ENCODE measurements around the gene PPL. TPM values are rescaled to one million over a fixed set of nuclear protein-coding genes. Genes with fewer than 3 reads are reported as not detected.

PPL gene
- total and polyA plus RNA-seq, 2 of the 13 experiments (the other 11 are each of a cell fraction or from before 2014, with no cell fraction given): 5.7 to 6.6 TPM

DNA sequence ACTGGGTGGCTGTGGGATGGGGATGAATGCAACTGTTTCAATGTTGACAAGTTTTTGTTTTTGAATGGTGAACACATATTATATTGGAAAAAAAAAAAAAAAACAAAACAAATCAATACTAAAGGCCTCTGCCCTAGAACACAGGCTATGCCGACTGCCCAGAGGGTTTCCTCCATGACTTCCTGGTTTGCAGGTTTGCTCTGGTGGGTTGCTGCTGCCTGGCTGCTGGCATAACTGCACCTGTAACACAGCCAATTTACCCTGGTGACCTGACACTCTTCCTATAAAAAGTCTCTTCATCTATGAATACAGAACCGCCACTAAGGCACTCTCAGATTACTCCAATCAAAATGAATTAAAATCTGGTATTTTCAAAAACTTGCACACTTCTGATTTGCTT is 100.2 kb downstream of the PPL start:
- H3K79me2 ChIP-seq (ENCODE audit: insufficient read depth, low read length): peaks cover 8% of the 10 kb centered on the region
- FAIRE-seq (no peak), DNase-seq (ENCODE audit: low spot score) (no peak), ATAC-seq (no peak)
- H3K36me3 ChIP-seq (replicated peaks in 1 of 2; ENCODE audit: control insufficient read depth in 1 of 2, insufficient read depth in 2 of 2, low read length in 2 of 2): peaks cover 19 to 73% of the 10 kb centered on the region in 2 experiments
- CTCF ChIA-PET (ENCODE audit: low intra/inter-chr PET ratio, low total read pairs): no interaction called here
- H2AFZ ChIP-seq (ENCODE audit: low read length): no peak overlapping the region
- intact Hi-C loops (cut with micrococcal nuclease; ENCODE audit: unreplicated experiment): no loop called here
- POLR2A ChIA-PET: interaction anchor here (1.0 kb wide), 1 partner anchor 121 kb away, joined by 6 read pairs; the partner anchor contains the start of gene SEC14L5
- no peaks in the 10 kb centered on the region for H3K4me1 ChIP-seq (ENCODE audit: insufficient read depth, low read length)
- no peak overlapping the region for H3K4me3 ChIP-seq (replicated peaks in 1 of 3; ENCODE audit: insufficient read depth in 1 of 3, low read depth in 2 of 3, low read length in 3 of 3)
- H3K27me3 ChIP-seq (ENCODE audit: control insufficient read depth in 1 of 2, insufficient read depth in 2 of 2, low read length in 2 of 2): no peaks in the 10 kb centered on the region
- H3K9me3 ChIP-seq (ENCODE audit: low read length): no peaks in the 10 kb centered on the region
- no peak overlapping the region for H3K27ac ChIP-seq (ENCODE audit: extremely low read length, insufficient read depth, low read length)
- BruUV-seq (replicated peaks): no TSS peak
- H3K4me2 ChIP-seq (ENCODE audit: low read depth, low read length): no peak overlapping the region
- no peak overlapping the region for H3K9ac ChIP-seq (ENCODE audit: insufficient read depth, low read depth, low read length)
- WGBS (ENCODE audit: low lambda C conversion rate): 94% methylated on average over 2 of the region's 2 CpGs
- in situ Hi-C loops (cut with HindIII; ENCODE audit: extremely low pct_ligation_motif_present, low pct_unique_long_range_greater_than_20kb): no loop called here
- no peaks in the 10 kb centered on the region for H4K20me1 ChIP-seq (ENCODE audit: insufficient read depth, low read length)
- TF ChIP-seq PHF5A (CRISPR knock-in tag; IDR thresholded peaks at IDR 0.05; ENCODE audit: low read depth, unreplicated experiment) (no peak), ZFP36 (IDR thresholded peaks at IDR 0.05; ENCODE audit: borderline replicate concordance, low read depth, low read length, partially characterized antibody) (no peak), EEA1 (CRISPR knock-in tag; IDR thresholded peaks at IDR 0.05; ENCODE audit: borderline replicate concordance) (no peak), CENPX (CRISPR knock-in tag; IDR thresholded peaks at IDR 0.05) (no peak), KAT8 (CRISPR knock-in tag; IDR thresholded peaks at IDR 0.05) (no peak), KLF12 (CRISPR knock-in tag; IDR thresholded peaks at IDR 0.05; ENCODE audit: borderline replicate concordance) (no peak), ZNF20 (CRISPR knock-in tag; IDR thresholded peaks at IDR 0.05) (no peak), ZNF256 (CRISPR knock-in tag; conservative IDR thresholded peaks at IDR 0.05) (no peak), ZBTB3 (CRISPR knock-in tag; IDR thresholded peaks at IDR 0.05; ENCODE audit: borderline replicate concordance, low read depth) (no peak), MED1 (CRISPR knock-in tag; IDR thresholded peaks at IDR 0.05) (no peak), SP1 (IDR thresholded peaks at IDR 0.05) (no peak), SP1 (CRISPR knock-in tag; IDR thresholded peaks at IDR 0.05) (no peak)
- TF ChIP-seq, protein P1, sequence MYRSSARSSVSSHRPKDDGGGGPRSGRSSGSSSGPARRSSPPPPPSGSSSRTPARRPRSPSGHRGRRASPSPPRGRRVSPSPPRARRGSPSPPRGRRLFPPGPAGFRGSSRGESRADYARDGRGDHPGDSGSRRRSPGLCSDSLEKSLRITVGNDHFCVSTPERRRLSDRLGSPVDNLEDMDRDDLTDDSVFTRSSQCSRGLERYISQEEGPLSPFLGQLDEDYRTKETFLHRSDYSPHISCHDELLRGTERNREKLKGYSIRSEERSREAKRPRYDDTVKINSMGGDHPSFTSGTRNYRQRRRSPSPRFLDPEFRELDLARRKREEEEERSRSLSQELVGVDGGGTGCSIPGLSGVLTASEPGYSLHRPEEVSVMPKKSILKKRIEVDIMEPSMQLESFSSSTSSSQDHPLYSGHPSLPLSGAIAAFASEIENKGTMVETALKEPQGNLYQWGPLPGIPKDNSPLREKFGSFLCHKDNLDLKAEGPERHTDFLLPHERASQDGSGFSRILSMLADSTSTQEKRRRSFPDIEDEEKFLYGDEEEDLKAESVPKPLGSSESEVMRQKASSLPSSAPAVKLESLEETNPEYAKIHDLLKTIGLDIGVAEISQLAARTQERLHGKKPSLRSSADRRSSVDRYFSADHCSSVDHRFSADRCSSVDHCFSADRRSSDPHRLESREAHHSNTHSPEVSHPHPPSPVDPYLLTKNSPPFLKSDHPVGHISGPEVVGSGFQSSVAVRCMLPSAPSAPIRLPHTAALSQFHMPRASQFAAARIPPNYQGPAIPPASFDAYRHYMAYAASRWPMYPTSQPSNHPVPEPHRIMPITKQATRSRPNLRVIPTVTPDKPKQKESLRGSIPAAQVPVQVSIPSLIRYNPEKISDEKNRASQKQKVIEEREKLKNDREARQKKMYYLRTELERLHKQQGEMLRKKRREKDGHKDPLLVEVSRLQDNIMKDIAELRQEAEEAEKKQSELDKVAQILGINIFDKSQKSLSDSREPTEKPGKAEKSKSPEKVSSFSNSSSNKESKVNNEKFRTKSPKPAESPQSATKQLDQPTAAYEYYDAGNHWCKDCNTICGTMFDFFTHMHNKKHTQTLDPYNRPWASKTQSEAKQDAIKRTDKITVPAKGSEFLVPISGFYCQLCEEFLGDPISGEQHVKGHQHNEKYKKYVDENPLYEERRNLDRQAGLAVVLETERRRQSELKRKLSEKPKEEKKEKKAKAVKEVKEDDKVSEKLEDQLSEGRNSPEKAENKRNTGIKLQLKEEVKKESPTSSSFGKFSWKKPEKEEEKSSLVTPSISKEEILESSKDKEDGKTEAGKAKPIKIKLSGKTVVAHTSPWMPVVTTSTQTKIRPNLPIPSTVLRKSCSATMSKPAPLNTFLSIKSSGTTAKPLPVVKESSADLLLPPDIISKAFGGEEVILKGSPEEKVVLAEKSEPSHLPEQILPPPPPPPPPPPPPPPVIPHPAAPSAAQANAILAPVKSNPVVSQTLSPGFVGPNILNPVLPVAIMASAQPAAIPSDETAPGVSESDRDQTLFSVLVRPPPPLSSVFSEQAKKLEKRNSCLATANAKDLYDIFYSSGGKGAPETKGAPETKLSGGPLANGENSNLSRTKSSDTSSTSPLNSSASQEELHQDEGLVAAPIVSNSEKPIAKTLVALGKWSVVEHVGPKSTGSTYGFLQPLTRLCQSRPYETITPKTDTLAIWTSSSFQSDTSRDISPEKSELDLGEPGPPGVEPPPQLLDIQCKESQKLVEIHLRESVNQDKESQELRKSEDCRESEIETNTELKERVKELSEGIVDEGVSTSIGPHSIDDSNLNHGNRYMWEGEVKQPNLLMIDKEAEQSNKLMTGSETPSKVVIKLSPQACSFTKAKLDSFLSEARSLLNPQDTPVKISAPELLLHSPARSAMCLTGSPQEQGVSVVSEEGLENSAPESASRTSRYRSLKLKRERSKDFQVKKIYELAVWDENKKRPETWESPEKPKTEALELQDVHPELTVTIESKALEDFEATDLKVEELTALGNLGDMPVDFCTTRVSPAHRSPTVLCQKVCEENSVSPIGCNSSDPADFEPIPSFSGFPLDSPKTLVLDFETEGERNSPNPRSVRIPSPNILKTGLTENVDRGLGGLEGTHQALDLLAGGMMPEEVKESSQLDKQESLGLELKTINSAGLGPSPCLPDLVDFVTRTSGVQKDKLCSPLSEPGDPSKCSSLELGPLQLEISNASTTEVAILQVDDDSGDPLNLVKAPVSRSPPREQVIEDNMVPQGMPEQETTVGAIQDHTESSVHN (CRISPR knock-in tag; IDR thresholded peaks at IDR 0.05): no peak
- TF ChIP-seq, protein P2, sequence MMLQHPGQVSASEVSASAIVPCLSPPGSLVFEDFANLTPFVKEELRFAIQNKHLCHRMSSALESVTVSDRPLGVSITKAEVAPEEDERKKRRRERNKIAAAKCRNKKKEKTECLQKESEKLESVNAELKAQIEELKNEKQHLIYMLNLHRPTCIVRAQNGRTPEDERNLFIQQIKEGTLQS (CRISPR knock-in tag; IDR thresholded peaks at IDR 0.05): no peak
- TF ChIP-seq, protein P3, sequence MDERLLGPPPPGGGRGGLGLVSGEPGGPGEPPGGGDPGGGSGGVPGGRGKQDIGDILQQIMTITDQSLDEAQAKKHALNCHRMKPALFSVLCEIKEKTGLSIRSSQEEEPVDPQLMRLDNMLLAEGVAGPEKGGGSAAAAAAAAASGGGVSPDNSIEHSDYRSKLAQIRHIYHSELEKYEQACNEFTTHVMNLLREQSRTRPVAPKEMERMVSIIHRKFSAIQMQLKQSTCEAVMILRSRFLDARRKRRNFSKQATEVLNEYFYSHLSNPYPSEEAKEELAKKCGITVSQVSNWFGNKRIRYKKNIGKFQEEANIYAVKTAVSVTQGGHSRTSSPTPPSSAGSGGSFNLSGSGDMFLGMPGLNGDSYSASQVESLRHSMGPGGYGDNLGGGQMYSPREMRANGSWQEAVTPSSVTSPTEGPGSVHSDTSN (CRISPR knock-in tag; IDR thresholded peaks at IDR 0.05): no peak
- TF ChIP-seq, protein P4, sequence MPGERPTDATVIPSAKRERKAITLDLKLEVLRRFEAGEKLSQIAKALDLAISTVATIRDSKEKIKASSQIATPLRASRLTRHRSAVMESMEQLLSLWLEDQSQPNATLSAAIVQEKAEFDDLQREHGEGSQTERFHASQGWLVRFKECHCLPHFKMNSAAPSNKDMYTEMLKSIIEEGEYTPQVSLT (CRISPR knock-in tag; IDR thresholded peaks at IDR 0.05; ENCODE audit: borderline replicate concordance, low read depth): no peak

All from HepG2 (cell line).